Calu3 (cell line): ENCODE measurements around the gene IPPK. TPM values are rescaled to one million over a fixed set of nuclear protein-coding genes. Genes with fewer than 3 reads are reported as not detected.

Experiments
- BruUV-seq: library from RNA; stranded (reverse); fragments of 400-500 nt; replicated peaks from 2 replicates; lab custom pipeline; 2021; lab: Mats Ljungman, UMichigan
- CTCF ChIA-PET: fragments of 300-600 bp; sonication (Branson Sonifier 250); formaldehyde crosslinking; loops from one replicate; lab custom pipeline; 2022; ENCODE audit warnings: antibody characterized with exemption; lab: Charles Lee
- DNase-seq: peaks from one replicate; pipeline ENCODE4 v3.0.0; 2022
- H3K27ac Mint-ChIP-seq: one replicate; pipeline ENCODE4 v1.8.0; 2022; ENCODE audit warnings: mixed read lengths; ENCODE audit not compliant: unreplicated experiment
- H3K27me3 Mint-ChIP-seq: one replicate; pipeline ENCODE4 v1.8.0; 2022; ENCODE audit warnings: mixed read lengths; ENCODE audit not compliant: unreplicated experiment
- H3K36me3 Mint-ChIP-seq: one replicate; pipeline ENCODE4 v1.8.0; 2022; ENCODE audit warnings: mild to moderate bottlenecking, moderate library complexity, mixed read lengths; ENCODE audit not compliant: insufficient read depth, unreplicated experiment
- H3K4me1 Mint-ChIP-seq: one replicate; pipeline ENCODE4 v1.8.0; 2022; ENCODE audit warnings: mild to moderate bottlenecking, low read depth, mixed read lengths; ENCODE audit not compliant: unreplicated experiment
- H3K4me3 Mint-ChIP-seq: one replicate; pipeline ENCODE4 v1.8.0; 2022; ENCODE audit warnings: mild to moderate bottlenecking, low read depth, moderate library complexity, mixed read lengths; ENCODE audit not compliant: unreplicated experiment
- H3K9me3 Mint-ChIP-seq: one replicate; pipeline ENCODE4 v1.8.0; 2022; ENCODE audit warnings: low read depth, mixed read lengths; ENCODE audit not compliant: unreplicated experiment
- CTCF ChIP-seq: fragments of 200-600 bp; IDR thresholded peaks from one replicate; pipeline ENCODE4 v1.8.0; 2022; ENCODE audit warnings: antibody characterized with exemption; ENCODE audit not compliant: unreplicated experiment
- intact Hi-C: fragments of 100-400 bp; cut with micrococcal nuclease; formaldehyde crosslinking; loops from one replicate; pipeline ENCODE4 v1.10.0; 2022; ENCODE audit not compliant: unreplicated experiment
- total RNA-seq: library from RNA; stranded (reverse); gene quantifications from 2 replicates; pipeline ENCODE4 v1.2.3, GENCODE V29; 2022

Gene IPPK
- total RNA-seq, 1 experiment from 2014 or later = 8.9 TPM

DNA sequence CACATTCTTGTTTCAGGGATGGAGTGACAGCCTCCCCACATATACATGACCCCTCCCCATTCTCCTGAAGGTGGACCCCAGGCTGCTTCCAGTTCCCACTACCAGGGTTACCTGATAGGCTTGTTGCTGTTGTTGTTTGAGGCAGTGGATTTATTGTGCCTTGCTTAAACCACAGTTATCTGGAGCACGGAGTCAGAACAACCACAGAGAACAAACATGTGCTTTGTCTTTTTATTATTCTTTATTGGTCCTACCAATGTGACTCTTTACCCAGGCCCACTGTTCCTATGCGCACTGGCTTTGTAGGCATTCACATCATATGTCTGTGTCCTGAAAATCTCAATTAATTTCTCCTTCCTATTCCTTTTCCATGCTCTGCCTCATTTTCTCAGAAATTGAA lies 41.2 kb upstream of the IPPK start:
- H3K36me3 Mint-ChIP-seq = peaks cover 14% of the 10 kb centered on the region
- no peak overlapping the region for H3K4me3 Mint-ChIP-seq
- H3K27ac Mint-ChIP-seq = no peak overlapping the region
- CTCF ChIA-PET = no interaction called here
- no peak for TF ChIP-seq CTCF
- no peaks in the 10 kb centered on the region for H3K27me3 Mint-ChIP-seq
- no peak for DNase-seq
- BruUV-seq = no TSS peak
- intact Hi-C loops = no loop called here
- peaks cover 14% of the 10 kb centered on the region for H3K4me1 Mint-ChIP-seq
- no peaks in the 10 kb centered on the region for H3K9me3 Mint-ChIP-seq

DNA sequence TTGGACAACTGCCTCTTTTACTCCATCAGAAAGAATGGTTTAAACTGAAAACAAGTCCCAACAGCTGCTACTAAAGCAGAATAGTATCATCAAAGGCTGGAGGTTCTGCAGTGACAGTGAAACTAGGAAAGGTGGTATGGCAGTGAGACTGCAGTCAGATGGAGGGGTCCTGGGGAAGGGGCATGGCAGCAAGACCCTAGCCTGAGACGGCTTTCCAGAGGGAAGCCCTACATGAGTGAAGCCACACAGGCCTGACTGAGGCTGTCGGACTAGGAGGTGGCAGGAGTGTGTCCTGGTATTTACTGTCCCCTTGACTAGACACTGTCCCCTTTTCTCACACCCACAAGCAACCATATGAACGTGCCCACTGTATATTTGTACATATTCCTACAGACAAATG lies 40.4 kb upstream of the IPPK start:
- no TSS peak for BruUV-seq
- Mint-ChIP-seq H3K4me1 (peaks cover 19% of the 10 kb centered on the region), H3K36me3 (peaks cover 14% of the 10 kb centered on the region), H3K9me3 (no peaks in the 10 kb centered on the region), H3K4me3 (no peak overlapping the region), H3K27me3 (no peaks in the 10 kb centered on the region), H3K27ac (no peak overlapping the region)
- DNase-seq = no peak
- CTCF ChIA-PET = no interaction called here
- TF ChIP-seq CTCF = no peak
- intact Hi-C loops = no loop called here

GRCh38 chr9:92709954-92710353 lies 40.0 kb upstream of the IPPK start:
- H3K36me3 Mint-ChIP-seq = peaks cover 14% of the 10 kb centered on the region
- H3K27ac Mint-ChIP-seq = no peak overlapping the region
- H3K4me1 Mint-ChIP-seq = peaks cover 19% of the 10 kb centered on the region
- intact Hi-C loops = no loop called here
- BruUV-seq = no TSS peak
- no peaks in the 10 kb centered on the region for H3K9me3 Mint-ChIP-seq
- CTCF ChIA-PET = no interaction called here
- no peak for DNase-seq
- no peaks in the 10 kb centered on the region for H3K27me3 Mint-ChIP-seq
- TF ChIP-seq CTCF = no peak
- no peak overlapping the region for H3K4me3 Mint-ChIP-seq

GRCh38 chr9:92709240-92709639 lies 39.3 kb upstream of the IPPK start:
- intact Hi-C loops = no loop called here
- no TSS peak for BruUV-seq
- CTCF ChIA-PET = no interaction called here

More at GRCh38 chr9:92709240-92709639, 39.3 kb upstream of the IPPK start:
- H3K9me3 Mint-ChIP-seq = no peaks in the 10 kb centered on the region
- no peaks in the 10 kb centered on the region for H3K27me3 Mint-ChIP-seq
- TF ChIP-seq CTCF = no peak
- peaks cover 14% of the 10 kb centered on the region for H3K36me3 Mint-ChIP-seq
- H3K27ac Mint-ChIP-seq = no peak overlapping the region
- peaks cover 19% of the 10 kb centered on the region for H3K4me1 Mint-ChIP-seq
- DNase-seq = no peak
- no peak overlapping the region for H3K4me3 Mint-ChIP-seq
